Ishikawa (cell line): ENCODE results near the gene ZNF555.

Experiments
- EGR1 ChIP-seq: IDR thresholded peaks from 2 replicates; pipeline ENCODE4 v1.6.1; 2012
- NFIC ChIP-seq: IDR thresholded peaks from 2 replicates; pipeline ENCODE4 v1.6.1; 2012
- RAD21 ChIP-seq: IDR thresholded peaks from 2 replicates; pipeline ENCODE4 v1.6.1; 2012; ENCODE audit warnings: low read depth
- REST ChIP-seq: IDR thresholded peaks from 2 replicates; pipeline ENCODE4 v1.6.1; 2012; ENCODE audit warnings: low read depth, mild to moderate bottlenecking
- YY1 ChIP-seq: IDR thresholded peaks from 2 replicates; pipeline ENCODE4 v1.6.1; 2012; ENCODE audit warnings: low read depth

- TF ChIP-seq YY1 (no peak), RAD21 (no peak), NFIC (no peak), REST (no peak), EGR1 (no peak)
Measured at GRCh38 chr19:2869618-2870017, 28.3 kb downstream of the ZNF555 start.
